ENCODE measurements around the gene SLK. TPM values are rescaled to one million over a fixed set of nuclear protein-coding genes. Genes with fewer than 3 reads are reported as not detected.

SLK gene
- total and polyA plus RNA-seq, 2 donors from 2014 or later: 12.3 to 45.5 TPM

- no peak for TF ChIP-seq CTCF (IDR thresholded peaks at IDR 0.05; ENCODE audit: borderline replicate concordance, extremely low read depth, insufficient read depth)
- Histone ChIP-seq H3K4me3 (ENCODE audit: low read length in 3 of 3) (no peak overlapping the region), H3K27me3 (ENCODE audit: control insufficient read depth, insufficient read depth, low read length) (no peaks in the 10 kb centered on the region), H3K9ac (ENCODE audit: low read length in 3 of 3) (no peak overlapping the region), H3K4me1 (ENCODE audit: control insufficient read depth in 2 of 3, insufficient read depth in 2 of 3, low read depth in 1 of 3, low read length in 3 of 3) (no peaks in the 10 kb centered on the region), H3K36me3 (ENCODE audit: control insufficient read depth in 2 of 3, insufficient read depth in 3 of 3, low read length in 3 of 3) (peaks cover 0 to 15% (median 10%) of the 10 kb centered on the region in 3 donors), H3K9me3 (ENCODE audit: control insufficient read depth in 2 of 3, insufficient read depth in 1 of 3, low read length in 3 of 3) (no peaks in the 10 kb centered on the region), H3K27ac (ENCODE audit: low read depth in 2 of 2, low read length in 2 of 2) (no peak overlapping the region)
- no peak for FAIRE-seq
- intact Hi-C loops (cut with DNase I): no loop called here
- DNase-seq: no peak
Measured at GRCh38 chr10:103995134-103995533, 28.2 kb downstream of the SLK start.

- Histone ChIP-seq H3K9me3 (ENCODE audit: control insufficient read depth in 2 of 3, insufficient read depth in 1 of 3, low read length in 3 of 3) (no peaks in the 10 kb centered on the region), H3K27me3 (ENCODE audit: control insufficient read depth, insufficient read depth, low read length) (no peaks in the 10 kb centered on the region), H3K4me3 (ENCODE audit: low read length in 3 of 3) (no peak overlapping the region), H3K4me1 (ENCODE audit: control insufficient read depth in 2 of 3, insufficient read depth in 2 of 3, low read depth in 1 of 3, low read length in 3 of 3) (no peaks in the 10 kb centered on the region), H3K9ac (ENCODE audit: low read length in 3 of 3) (no peak overlapping the region), H3K36me3 (ENCODE audit: control insufficient read depth in 2 of 3, insufficient read depth in 3 of 3, low read length in 3 of 3) (peaks cover 5 to 40% (median 23%) of the 10 kb centered on the region in 3 donors), H3K27ac (ENCODE audit: low read depth in 2 of 2, low read length in 2 of 2) (no peak overlapping the region)
- no peak for DNase-seq
- no peak for TF ChIP-seq CTCF (IDR thresholded peaks at IDR 0.05; ENCODE audit: borderline replicate concordance, extremely low read depth, insufficient read depth)
- no peak for FAIRE-seq
- intact Hi-C loops (cut with DNase I): no loop called here
Measured at GRCh38 chr10:103998805-103999204, 31.9 kb downstream of the SLK start.

GRCh38 chr10:104002911-104003310 is 36.0 kb downstream of the SLK start:
- Histone ChIP-seq H3K4me1 (ENCODE audit: control insufficient read depth in 2 of 3, insufficient read depth in 2 of 3, low read depth in 1 of 3, low read length in 3 of 3) (no peaks in the 10 kb centered on the region), H3K36me3 (ENCODE audit: control insufficient read depth in 2 of 3, insufficient read depth in 3 of 3, low read length in 3 of 3) (peaks cover 5 to 42% (median 22%) of the 10 kb centered on the region in 3 donors), H3K9ac (ENCODE audit: low read length in 3 of 3) (no peak overlapping the region), H3K4me3 (ENCODE audit: low read length in 3 of 3) (no peak overlapping the region), H3K9me3 (ENCODE audit: control insufficient read depth in 2 of 3, insufficient read depth in 1 of 3, low read length in 3 of 3) (no peaks in the 10 kb centered on the region), H3K27me3 (ENCODE audit: control insufficient read depth, insufficient read depth, low read length) (no peaks in the 10 kb centered on the region), H3K27ac (ENCODE audit: low read depth in 2 of 2, low read length in 2 of 2) (no peak overlapping the region)
- FAIRE-seq: no peak
- no peak for DNase-seq
- TF ChIP-seq CTCF (IDR thresholded peaks at IDR 0.05; ENCODE audit: borderline replicate concordance, extremely low read depth, insufficient read depth): no peak
- intact Hi-C loops (cut with DNase I): no loop called here
